Muscle layer of duodenum (tissue), 2 donors: ENCODE results near the gene OGFOD3.
"Not testable (repeated sequence)": the region's sequence is repeated elsewhere in the genome, so short reads cannot be mapped to it uniquely, and the experiment has no call there.

ENCODE experiments used
- H3K27ac ChIP-seq: one replicate; pipeline ENCODE4 v1.7.0; 2013; ENCODE audit warnings: mild to moderate bottlenecking, low read length
- H3K27me3 ChIP-seq: one replicate; pipeline ENCODE4 v1.7.0; 2013; ENCODE audit warnings: low read depth, mild to moderate bottlenecking, control low read depth, low read length
- H3K36me3 ChIP-seq, 2 donors: one replicate each; pipeline ENCODE4 v1.7.0; 2013; ENCODE audit warnings: low read length in 2 of 2, control low read depth in 1 of 2, mild to moderate bottlenecking in 1 of 2; ENCODE audit not compliant: insufficient read depth in 2 of 2, control insufficient read depth in 1 of 2
- H3K4me1 ChIP-seq, 2 donors: one replicate each; pipeline ENCODE4 v1.7.0; 2013; ENCODE audit warnings: low read length in 2 of 2, mild to moderate bottlenecking in 2 of 2, control low read depth in 1 of 2, moderate library complexity in 1 of 2; ENCODE audit not compliant: insufficient read depth in 2 of 2, control insufficient read depth in 1 of 2
- H3K4me3 ChIP-seq, 2 donors: one replicate each; pipeline ENCODE4 v1.7.0; 2013; ENCODE audit warnings: low read length in 2 of 2, low read depth in 1 of 2, mild to moderate bottlenecking in 1 of 2
- H3K9me3 ChIP-seq, 2 donors: one replicate each; pipeline ENCODE4 v1.7.0; 2013; ENCODE audit warnings: low read length in 2 of 2, control low read depth in 1 of 2, mild to moderate bottlenecking in 1 of 2; ENCODE audit not compliant: control insufficient read depth in 1 of 2
- donor health status: healthy.

OGFOD3 gene

DNA sequence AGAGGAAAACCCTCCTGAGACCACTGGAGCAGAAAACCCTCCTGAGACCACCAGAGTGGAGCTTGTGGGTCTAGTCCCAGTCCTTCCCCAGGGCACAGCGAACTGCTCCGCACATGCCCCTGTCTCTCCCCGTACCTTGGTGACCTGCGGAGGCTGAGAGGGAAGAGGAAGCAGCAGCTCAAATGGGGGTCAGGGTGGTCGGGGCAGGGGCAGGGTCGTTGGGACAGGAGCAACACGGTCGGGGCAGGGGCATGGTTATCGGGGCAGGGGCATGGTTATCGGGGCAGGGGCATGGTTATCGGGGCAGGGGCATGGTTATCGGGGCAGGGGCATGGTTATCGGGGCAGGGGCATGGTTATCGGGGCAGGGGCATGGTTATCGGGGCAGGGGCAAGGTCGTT lies 6.3 kb downstream of the OGFOD3 start:
- not testable (repeated sequence) for H3K27me3 ChIP-seq, H3K4me3 ChIP-seq, H3K9me3 ChIP-seq, H3K4me1 ChIP-seq, H3K27ac ChIP-seq
- peaks cover 0 to 15% of the 10 kb centered on the region in 2 donors for H3K36me3 ChIP-seq

DNA sequence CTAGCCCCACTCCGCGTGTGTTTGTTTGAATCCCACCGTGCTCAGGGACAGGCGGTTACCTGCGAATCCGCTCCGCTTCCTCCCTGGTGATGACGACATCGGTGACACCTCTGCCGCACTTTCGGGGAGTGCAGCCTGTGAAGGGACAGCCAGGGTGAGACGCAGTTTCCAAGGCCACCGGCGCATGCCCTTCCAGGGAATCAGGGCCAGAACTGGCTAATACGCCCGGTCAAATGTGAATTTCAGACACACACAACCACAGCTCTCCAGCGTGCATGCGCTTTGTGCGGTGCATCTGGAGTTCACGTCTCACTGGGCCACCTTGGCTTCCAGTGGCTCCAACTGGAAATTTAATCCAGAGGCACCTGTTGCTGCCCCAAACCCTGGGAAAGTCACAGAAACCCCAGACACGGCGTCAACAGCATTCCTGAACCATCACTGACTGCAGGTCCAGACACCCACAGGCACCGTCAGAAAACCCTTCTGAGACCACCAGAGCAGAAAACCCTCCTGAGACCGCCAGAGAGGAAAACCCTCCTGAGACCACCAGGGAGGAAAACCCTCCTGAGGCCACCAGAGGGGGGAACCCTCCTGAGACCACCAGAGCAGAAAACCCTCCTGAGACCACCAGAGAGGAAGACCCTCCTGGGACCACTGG lies 6.9 kb downstream of the OGFOD3 start:
- Histone ChIP-seq H3K36me3 (peaks cover 0 to 15% of the 10 kb centered on the region in 2 donors), H3K4me3 (no peak overlapping the region), H3K27me3 (no peaks in the 10 kb centered on the region), H3K4me1 (peaks cover 0 to 9% of the 10 kb centered on the region in 2 donors), H3K9me3 (no peaks in the 10 kb centered on the region), H3K27ac (no peak overlapping the region)

DNA sequence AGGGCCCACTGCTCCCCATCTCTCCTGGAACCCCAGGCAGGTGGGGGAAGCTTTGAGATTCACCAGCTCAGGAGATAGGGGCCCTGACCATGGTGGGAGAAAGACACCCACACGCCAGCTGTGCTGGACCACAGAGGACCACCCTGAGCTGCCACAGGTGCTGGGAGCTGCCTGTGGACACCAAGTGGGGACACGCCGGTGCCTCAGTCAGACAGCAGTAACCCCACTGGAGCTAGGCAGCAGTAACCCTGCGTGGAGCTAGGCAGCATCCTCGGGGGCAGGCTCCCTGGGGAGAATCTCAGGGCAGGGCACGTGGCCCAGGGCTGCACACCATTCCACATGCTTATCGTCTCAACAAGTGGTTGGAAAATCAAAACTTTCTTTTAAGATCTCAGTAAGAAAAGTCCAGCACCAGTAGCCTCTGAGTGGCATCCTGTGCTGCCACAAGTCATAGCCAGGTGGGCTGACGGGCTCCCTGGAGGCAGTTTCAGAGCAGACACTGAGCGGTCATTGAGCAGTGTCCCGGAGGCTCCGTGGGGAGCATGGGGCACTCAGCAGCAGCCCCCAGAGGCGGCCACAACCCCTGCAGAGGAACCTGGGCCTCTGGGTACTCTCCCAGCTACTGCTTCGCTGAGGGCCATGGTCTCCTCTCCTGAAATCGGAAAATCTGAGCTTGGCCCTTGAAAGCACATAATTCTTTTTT lies 8.2 kb downstream of the OGFOD3 start:
- peaks cover 0 to 15% of the 10 kb centered on the region in 2 donors for H3K36me3 ChIP-seq
- H3K9me3 ChIP-seq = no peaks in the 10 kb centered on the region
- peaks cover 0 to 9% of the 10 kb centered on the region in 2 donors for H3K4me1 ChIP-seq
- no peaks in the 10 kb centered on the region for H3K27me3 ChIP-seq
- H3K27ac ChIP-seq = no peak overlapping the region
- H3K4me3 ChIP-seq = no peak overlapping the region

DNA sequence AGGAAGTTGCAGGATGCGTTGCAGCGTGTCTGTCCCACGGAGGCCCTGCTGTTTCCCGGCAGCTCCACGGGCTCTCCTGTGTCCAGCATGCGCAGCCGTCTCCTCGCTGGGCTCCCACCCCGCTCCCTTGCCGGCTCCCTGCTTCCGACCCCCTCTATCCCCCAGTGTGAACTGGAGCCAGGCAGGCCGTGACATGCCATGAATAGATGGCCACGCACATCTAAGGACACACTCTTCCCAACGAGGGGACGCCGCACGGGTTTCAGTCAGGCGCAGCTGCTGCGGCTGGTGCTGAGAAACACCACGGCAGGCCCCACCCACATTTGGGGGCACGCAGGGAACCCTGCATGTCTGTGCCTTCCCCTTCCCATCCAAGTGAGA lies 9.5 kb downstream of the OGFOD3 start:
- Histone ChIP-seq H3K27me3 (no peaks in the 10 kb centered on the region), H3K4me3 (no peak overlapping the region), H3K36me3 (peaks cover 0 to 21% of the 10 kb centered on the region in 2 donors), H3K4me1 (no peaks in the 10 kb centered on the region), H3K9me3 (no peaks in the 10 kb centered on the region), H3K27ac (no peak overlapping the region)

DNA sequence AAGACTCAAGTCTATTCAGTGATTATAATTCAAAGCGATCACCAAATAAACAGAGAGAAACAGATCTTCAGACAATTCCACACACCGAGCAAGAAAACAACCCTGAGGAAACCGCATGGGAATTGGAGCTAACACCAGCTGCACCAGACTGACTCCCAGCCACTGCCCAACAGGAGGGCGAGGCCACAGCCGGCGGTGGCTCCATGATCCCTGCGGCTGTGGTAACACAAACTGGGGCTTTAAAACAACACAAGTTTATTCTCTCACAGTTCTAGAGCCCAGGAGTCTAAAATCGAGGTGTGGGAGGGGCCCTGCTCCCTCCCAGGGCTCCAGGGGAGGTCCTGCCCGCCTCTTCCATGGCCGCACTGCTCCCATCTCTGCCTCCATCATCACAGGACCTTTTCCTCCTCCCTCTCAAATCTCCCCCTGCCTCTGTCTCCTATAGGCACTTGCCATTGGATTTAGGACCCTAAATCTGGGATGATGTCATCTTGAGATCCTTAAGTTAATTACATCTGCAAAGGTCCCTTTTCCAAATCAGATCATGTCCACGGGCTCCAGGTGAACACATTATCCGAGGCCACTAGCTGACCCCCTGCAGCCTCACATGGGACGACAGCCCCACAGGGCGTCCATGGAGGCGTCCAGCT lies 10.0 kb downstream of the OGFOD3 start:
- H3K27me3 ChIP-seq = no peaks in the 10 kb centered on the region
- H3K9me3 ChIP-seq = no peaks in the 10 kb centered on the region
- H3K4me3 ChIP-seq = no peak overlapping the region
- H3K4me1 ChIP-seq = no peaks in the 10 kb centered on the region
- peaks cover 0 to 26% of the 10 kb centered on the region in 2 donors for H3K36me3 ChIP-seq
- no peak overlapping the region for H3K27ac ChIP-seq

DNA sequence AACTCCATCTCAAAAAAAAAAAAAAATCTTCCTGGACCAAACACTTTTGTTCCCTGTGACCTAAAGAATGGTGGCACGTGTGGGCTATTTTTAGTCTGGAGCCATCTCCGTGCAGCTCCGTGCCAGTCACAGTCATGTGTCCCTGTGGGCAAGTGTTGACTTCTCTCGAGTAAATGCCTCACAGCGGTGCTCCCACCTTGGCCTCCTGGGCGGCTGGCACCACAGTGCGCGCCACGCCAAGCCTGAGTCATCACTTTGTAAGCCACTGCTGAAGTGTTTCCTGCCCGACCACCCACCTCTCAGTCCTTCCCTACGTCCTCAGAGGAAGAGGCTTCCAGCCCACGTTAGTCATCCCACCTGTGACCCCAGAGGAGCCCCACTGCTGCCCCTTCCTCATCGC lies 11.1 kb downstream of the OGFOD3 start:
- Histone ChIP-seq H3K4me3 (no peak overlapping the region), H3K9me3 (no peaks in the 10 kb centered on the region), H3K4me1 (no peaks in the 10 kb centered on the region), H3K27ac (no peak overlapping the region), H3K27me3 (no peaks in the 10 kb centered on the region), H3K36me3 (peaks cover 0 to 35% of the 10 kb centered on the region in 2 donors)

DNA sequence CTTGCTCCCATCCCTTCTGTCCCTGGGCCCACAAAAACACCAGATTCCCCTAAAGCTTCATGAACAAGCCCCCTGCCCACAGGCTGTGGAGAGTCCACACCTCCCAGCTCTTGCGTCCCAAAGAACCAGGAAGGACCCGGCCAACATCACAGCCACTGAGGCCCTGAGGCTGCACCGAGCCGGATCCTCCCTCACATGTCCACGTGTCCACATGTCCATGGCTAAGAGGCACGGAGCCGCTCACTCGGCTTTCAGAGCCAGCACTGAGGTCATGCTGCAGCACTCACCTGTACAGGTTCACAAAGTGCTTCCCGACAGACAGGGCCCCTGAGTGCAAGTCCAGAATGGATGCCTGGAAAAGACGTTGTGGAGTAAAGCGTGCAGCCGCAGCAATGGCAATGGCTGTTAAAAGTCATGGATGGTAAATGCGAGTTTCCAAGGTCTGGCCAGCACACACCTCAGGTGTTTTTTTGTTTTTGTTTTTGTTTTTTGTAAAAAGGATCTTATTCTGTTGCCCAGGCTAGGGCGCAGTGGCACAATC lies 12.2 kb downstream of the OGFOD3 start:
- Histone ChIP-seq H3K4me3 (no peak overlapping the region), H3K4me1 (no peaks in the 10 kb centered on the region), H3K36me3 (peaks cover 0 to 41% of the 10 kb centered on the region in 2 donors), H3K9me3 (no peaks in the 10 kb centered on the region), H3K27ac (no peak overlapping the region), H3K27me3 (no peaks in the 10 kb centered on the region)

DNA sequence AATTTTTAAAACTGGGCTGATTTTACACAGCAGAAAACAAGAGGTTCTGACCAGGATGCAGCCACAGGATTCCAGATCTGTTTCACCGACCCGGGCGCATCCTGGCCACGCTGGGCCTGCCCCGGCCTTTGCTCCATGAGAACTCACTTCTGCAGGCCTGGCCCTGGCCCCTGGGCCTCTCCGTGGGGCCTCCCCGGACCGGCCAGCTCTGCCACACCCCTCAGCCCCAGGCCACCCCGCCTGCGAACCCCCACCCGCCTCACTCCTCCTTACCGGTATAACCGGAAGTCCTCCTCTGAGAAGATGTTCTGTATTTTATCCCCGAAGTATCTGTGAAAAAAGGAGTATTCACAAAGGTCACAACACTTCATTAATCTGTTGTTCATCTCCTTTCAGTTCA lies 13.3 kb downstream of the OGFOD3 start:
- no peak overlapping the region for H3K27ac ChIP-seq
- H3K27me3 ChIP-seq = no peaks in the 10 kb centered on the region
- H3K4me1 ChIP-seq = peaks cover 0 to 2% of the 10 kb centered on the region in 2 donors
- H3K9me3 ChIP-seq = no peaks in the 10 kb centered on the region
- no peak overlapping the region for H3K4me3 ChIP-seq
- peaks cover 0 to 41% of the 10 kb centered on the region in 2 donors for H3K36me3 ChIP-seq

DNA sequence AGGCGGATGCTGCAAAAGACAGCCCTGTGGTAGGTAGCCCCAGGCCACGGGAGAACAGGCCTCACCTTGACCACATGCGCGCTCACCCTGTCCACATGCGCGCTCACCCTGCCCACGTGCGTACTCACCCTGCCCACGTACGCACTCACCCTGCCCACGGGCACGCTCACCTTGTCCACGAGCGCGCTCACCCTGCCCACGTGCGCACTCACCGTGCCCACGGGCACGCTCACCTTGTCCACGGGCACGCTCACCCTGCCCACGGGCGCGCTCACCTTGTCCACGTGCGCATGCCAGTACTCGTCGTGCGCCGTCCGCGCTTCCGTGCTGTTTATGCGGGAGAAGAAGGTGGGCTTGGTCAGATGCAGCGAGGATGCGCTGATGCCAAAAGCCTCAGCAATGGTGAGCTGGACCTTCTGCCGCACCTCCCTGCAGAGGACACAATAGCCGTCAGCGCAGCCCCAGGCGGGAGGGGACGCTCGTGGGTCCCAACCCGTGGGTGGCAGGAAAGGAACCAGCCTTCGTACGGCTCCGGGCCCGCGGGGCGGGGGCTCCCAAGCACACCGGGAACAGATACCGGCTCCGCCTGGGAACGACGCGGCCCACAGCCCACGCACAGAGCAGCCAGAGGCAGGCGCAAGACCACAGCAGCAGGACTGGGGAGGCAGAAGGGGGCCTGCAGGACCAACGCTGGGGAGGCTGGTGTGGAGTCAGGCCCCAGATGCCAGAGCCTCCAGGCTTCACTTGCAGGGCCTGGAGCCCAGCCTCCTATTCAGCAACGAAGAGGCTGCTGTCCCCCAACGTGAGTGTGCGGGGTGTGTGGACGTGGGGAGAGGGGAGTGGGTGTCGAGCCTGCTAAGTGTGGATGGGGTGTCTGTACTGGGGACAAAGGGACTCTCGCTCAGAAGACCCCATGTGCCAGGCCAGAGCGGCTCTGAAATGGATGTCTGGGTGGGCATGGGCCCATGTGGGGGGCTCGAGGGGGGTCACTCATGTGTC lies 14.4 kb downstream of the OGFOD3 start:
- Histone ChIP-seq H3K9me3 (no peaks in the 10 kb centered on the region), H3K36me3 (peaks cover 0 to 33% of the 10 kb centered on the region in 2 donors), H3K4me3 (no peak overlapping the region)

DNA sequence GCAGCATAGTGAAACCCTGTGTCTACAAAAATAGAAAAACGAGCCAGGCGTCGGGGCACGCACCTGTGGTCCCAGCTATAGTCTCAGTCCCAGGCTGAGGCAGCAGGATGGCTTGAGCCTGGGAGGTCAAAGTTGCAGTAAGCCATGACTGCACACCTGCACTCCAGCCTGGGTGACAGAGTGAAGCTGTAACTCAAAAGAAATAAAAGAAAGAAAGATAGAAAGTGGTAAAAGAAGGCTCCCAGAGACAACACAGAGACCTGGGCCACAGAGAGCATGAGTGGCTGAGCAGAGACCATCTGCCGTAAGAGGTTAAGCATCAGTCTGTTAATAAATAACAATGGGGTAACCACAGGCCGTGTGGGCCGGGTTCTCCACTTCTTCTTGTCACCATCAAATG lies 15.5 kb downstream of the OGFOD3 start:
- Histone ChIP-seq H3K9me3 (no peaks in the 10 kb centered on the region), H3K27ac (no peak overlapping the region), H3K27me3 (no peaks in the 10 kb centered on the region), H3K4me1 (peaks cover 0 to 7% of the 10 kb centered on the region in 2 donors), H3K36me3 (peaks cover 0 to 28% of the 10 kb centered on the region in 2 donors), H3K4me3 (no peak overlapping the region)

More for the DNA sequence above, 14.4 kb downstream of the OGFOD3 start:
- Histone ChIP-seq H3K27ac (no peak overlapping the region), H3K4me1 (peaks cover 0 to 7% of the 10 kb centered on the region in 2 donors), H3K27me3 (no peaks in the 10 kb centered on the region)
